Body of pancreas (tissue), 4 donors: ENCODE data around the gene LGR6.

Source experiments
- POLR2A ChIP-seq, 3 donors: fragments of 450-650 bp; IDR thresholded peaks; one replicate each; pipeline ENCODE4 v1.6.1; 2016; ENCODE audit warnings: antibody characterized with exemption in 3 of 3, mild to moderate bottlenecking in 2 of 3
- TF ChIP-seq, protein P1 (sequence below), 7 experiments: fragments of 450-650 bp in 4 of 7; fragments of 200-600 bp in 3 of 7; sonication (generic) in 3 of 7; IDR thresholded peaks; one replicate each; pipeline ENCODE4 v1.5.1; 2016 to 2019; ENCODE audit warnings: antibody characterized with exemption in 7 of 7

DNA sequence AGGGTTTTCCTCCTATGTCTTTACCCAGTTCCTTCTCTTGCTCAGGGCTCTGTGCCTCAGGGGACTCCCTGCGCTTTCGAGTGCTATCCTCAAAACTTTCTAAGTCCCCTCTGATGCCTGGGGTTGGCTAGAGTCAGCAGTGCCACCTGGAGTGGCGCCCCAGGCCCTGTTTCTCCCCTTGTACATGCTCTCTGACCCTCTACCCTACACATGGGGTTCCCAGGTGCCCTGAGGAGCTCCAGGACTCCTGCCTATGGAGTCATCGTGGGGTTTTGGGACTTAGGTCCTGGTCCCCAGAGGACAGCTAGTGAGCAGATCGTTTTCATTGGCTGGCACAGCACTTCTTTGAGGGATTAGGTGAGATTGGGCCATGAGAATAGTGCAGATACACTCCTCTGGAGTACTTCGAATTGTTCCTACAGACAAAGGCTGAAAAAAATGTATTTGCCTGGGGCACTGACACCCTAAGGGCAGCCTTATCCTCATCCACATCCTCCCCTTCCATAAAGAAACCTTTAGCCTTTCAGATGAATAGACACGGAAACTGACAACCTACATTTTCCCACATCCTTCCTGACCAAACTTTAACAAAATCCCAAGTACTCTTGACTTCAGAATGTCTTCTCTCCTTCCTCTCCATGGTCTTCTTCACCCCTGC lies 41.5 kb downstream of the LGR6 start:
- TF ChIP-seq, protein P1, sequence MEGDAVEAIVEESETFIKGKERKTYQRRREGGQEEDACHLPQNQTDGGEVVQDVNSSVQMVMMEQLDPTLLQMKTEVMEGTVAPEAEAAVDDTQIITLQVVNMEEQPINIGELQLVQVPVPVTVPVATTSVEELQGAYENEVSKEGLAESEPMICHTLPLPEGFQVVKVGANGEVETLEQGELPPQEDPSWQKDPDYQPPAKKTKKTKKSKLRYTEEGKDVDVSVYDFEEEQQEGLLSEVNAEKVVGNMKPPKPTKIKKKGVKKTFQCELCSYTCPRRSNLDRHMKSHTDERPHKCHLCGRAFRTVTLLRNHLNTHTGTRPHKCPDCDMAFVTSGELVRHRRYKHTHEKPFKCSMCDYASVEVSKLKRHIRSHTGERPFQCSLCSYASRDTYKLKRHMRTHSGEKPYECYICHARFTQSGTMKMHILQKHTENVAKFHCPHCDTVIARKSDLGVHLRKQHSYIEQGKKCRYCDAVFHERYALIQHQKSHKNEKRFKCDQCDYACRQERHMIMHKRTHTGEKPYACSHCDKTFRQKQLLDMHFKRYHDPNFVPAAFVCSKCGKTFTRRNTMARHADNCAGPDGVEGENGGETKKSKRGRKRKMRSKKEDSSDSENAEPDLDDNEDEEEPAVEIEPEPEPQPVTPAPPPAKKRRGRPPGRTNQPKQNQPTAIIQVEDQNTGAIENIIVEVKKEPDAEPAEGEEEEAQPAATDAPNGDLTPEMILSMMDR (IDR thresholded peaks at IDR 0.05): no peak
- TF ChIP-seq POLR2A (IDR thresholded peaks at IDR 0.05): no peak
